A673 (cell line): ENCODE measurements around the gene B4GALT5. TPM values are rescaled to one million over a fixed set of nuclear protein-coding genes. Genes with fewer than 3 reads are reported as not detected.
"Not testable (repeated sequence)": the region's sequence is repeated elsewhere in the genome, so short reads cannot be mapped to it uniquely, and the experiment has no call there.

Experiments
- BruUV-seq: library from RNA; stranded (reverse); fragments of 400-500 nt; replicated peaks from 2 replicates; lab custom pipeline; 2021; lab: Mats Ljungman, UMichigan
- CTCF ChIA-PET: fragments of 300-600 bp; sonication (Branson Sonifier 250); formaldehyde crosslinking; loops from one replicate; lab custom pipeline; 2022; ENCODE audit warnings: antibody characterized with exemption; lab: Charles Lee
- POLR2A ChIA-PET: fragments of 300-600 bp; sonication (Branson Sonifier 250); formaldehyde crosslinking; loops from one replicate; lab custom pipeline; 2022; ENCODE audit warnings: antibody characterized with exemption; ENCODE audit not compliant: low non-redundant PET; lab: Charles Lee
- DNase-seq: peaks from one replicate; pipeline ENCODE4 v3.0.0-alpha.2; 2015; ENCODE audit warnings: low spot score
- H3K27ac ChIP-seq: fragments of 200-600 bp; sonication (generic); 2 replicates; pipeline ENCODE4 v1.5.1; 2016; ENCODE audit warnings: mixed run types, low read depth, mild to moderate bottlenecking, mixed read lengths, antibody characterized with exemption, low read length; ENCODE audit not compliant: poor library complexity, severe bottlenecking
- H3K27me3 ChIP-seq: fragments of 200-600 bp; sonication (generic); replicated peaks from 2 replicates; pipeline ENCODE4 v1.6.1; 2017; ENCODE audit warnings: mixed run types, low read depth, mild to moderate bottlenecking, mixed read lengths, antibody characterized with exemption, low read length; ENCODE audit not compliant: insufficient read depth, poor library complexity
- H3K36me3 ChIP-seq: fragments of 200-600 bp; sonication (generic); 2 replicates; pipeline ENCODE4 v1.6.1; 2016; ENCODE audit warnings: mixed run types, mild to moderate bottlenecking, mixed read lengths, antibody characterized with exemption, low read length; ENCODE audit not compliant: insufficient read depth, poor library complexity, severe bottlenecking
- H3K4me1 ChIP-seq: fragments of 200-600 bp; sonication (generic); 2 replicates; pipeline ENCODE4 v1.6.1; 2017; ENCODE audit warnings: mixed run types, mild to moderate bottlenecking, mixed read lengths, antibody characterized with exemption, low read length; ENCODE audit not compliant: insufficient read depth, poor library complexity, severe bottlenecking
- H3K4me3 ChIP-seq: fragments of 200-600 bp; sonication (generic); 2 replicates; pipeline ENCODE4 v1.5.1; 2016; ENCODE audit warnings: low read depth, mixed run types, mild to moderate bottlenecking, mixed read lengths, low read length; ENCODE audit not compliant: poor library complexity, severe bottlenecking
- H3K9me3 ChIP-seq: fragments of 200-600 bp; sonication (generic); 2 replicates; pipeline ENCODE4 v1.6.1; 2016; ENCODE audit warnings: mixed run types, low read depth, mild to moderate bottlenecking, mixed read lengths, antibody characterized with exemption, low read length; ENCODE audit not compliant: poor library complexity, severe bottlenecking
- CTCF ChIP-seq: fragments of 300-800, 200-600 bp; sonication (generic); conservative IDR thresholded peaks from 2 replicates; pipeline ENCODE4 v1.5.1; 2017; ENCODE audit warnings: low read depth, mild to moderate bottlenecking, antibody characterized with exemption, low read length, moderate library complexity, mixed read lengths
- EZH2 ChIP-seq: fragments of 200-600 bp; sonication (generic); IDR thresholded peaks from 2 replicates; pipeline ENCODE4 v1.6.1; 2017; ENCODE audit warnings: borderline replicate concordance, low read depth, mild to moderate bottlenecking, mixed read lengths, antibody characterized with exemption, low read length; ENCODE audit not compliant: poor library complexity, severe bottlenecking
- intact Hi-C: fragments of 100-400 bp; cut with micrococcal nuclease; formaldehyde crosslinking; loops from one replicate; pipeline ENCODE4 v1.10.0; 2022; ENCODE audit not compliant: unreplicated experiment
- total RNA-seq: library from RNA; stranded (reverse); gene quantifications from 2 replicates; pipeline ENCODE4 v1.2.3, GENCODE V29; 2021

Gene B4GALT5
- total RNA-seq, 1 experiment from 2014 or later = 78.0 TPM

GRCh38 chr20:49616154-49617007 is 97.3 kb downstream of the B4GALT5 start:
- Histone ChIP-seq H3K27ac (no peak overlapping the region), H3K9me3 (no peaks in the 10 kb centered on the region), H3K4me3 (no peak overlapping the region), H3K4me1 (no peaks in the 10 kb centered on the region), H3K27me3 (no peaks in the 10 kb centered on the region), H3K36me3 (no peaks in the 10 kb centered on the region)
- TF ChIP-seq CTCF (no peak), EZH2 (no peak)
- BruUV-seq = no TSS peak
- no peak for DNase-seq
- POLR2A ChIA-PET = no interaction called here
- intact Hi-C loops = no loop called here
- CTCF ChIA-PET = interaction anchor here (0.6 to 0.9 kb wide), 2 partner anchors 260 to 296 kb away, joined by 3 read pairs; no protein-coding TSS in a partner anchor

GRCh38 chr20:49615401-49616153 is 98.1 kb downstream of the B4GALT5 start:
- Histone ChIP-seq H3K36me3 (no peaks in the 10 kb centered on the region), H3K4me1 (no peaks in the 10 kb centered on the region), H3K27ac (no peak overlapping the region), H3K9me3 (no peaks in the 10 kb centered on the region), H3K27me3 (no peaks in the 10 kb centered on the region), H3K4me3 (no peak overlapping the region)
- POLR2A ChIA-PET = interaction anchor here (0.7 kb wide), 1 partner anchor 561 kb away, joined by 3 read pairs; no protein-coding TSS in a partner anchor
- TF ChIP-seq EZH2 (no peak), CTCF (no peak)
- CTCF ChIA-PET = interaction anchor here (0.9 kb wide), 1 partner anchor 259 kb away, joined by 3 read pairs; no protein-coding TSS in a partner anchor
- no peak for DNase-seq
- intact Hi-C loops = no loop called here
- no TSS peak for BruUV-seq

- H3K27ac ChIP-seq, BruUV-seq, H3K36me3 ChIP-seq, intact Hi-C loops, H3K4me3 ChIP-seq, DNase-seq, H3K4me1 ChIP-seq, H3K9me3 ChIP-seq, H3K27me3 ChIP-seq: not testable (repeated sequence)
- ChIA-PET POLR2A (interaction anchor here (0.7 kb wide), 1 partner anchor 560 kb away, joined by 3 read pairs; no protein-coding TSS in a partner anchor), CTCF (interaction anchor here (0.9 kb wide), 1 partner anchor 259 kb away, joined by 3 read pairs; no protein-coding TSS in a partner anchor)
These were observed 98.7 kb downstream of the B4GALT5 start for GRCh38 chr20:49615051-49615400.
